GM23338 (cell line): Measurements from ENCODE around the gene ZDHHC17. TPM values are rescaled to one million over a fixed set of nuclear protein-coding genes. Genes with fewer than 3 reads are reported as not detected.

Experiments
- ATAC-seq: fragments of 200-7000 bp; cut with Tn5 transposase; 3 replicates; pipeline ENCODE4 v1.9.1; 2020
- DNase-seq: peaks from one replicate; pipeline ENCODE4 v3.0.0-alpha.2; 2015; ENCODE audit warnings: low spot score
- H2AFZ ChIP-seq: fragments of 200-600 bp; sonication (generic); 2 replicates; pipeline ENCODE4 v1.8.0; 2016; ENCODE audit warnings: antibody characterized with exemption, mild to moderate bottlenecking, moderate library complexity
- H3F3A ChIP-seq: fragments of 200-600 bp; sonication (generic); replicated peaks from 2 replicates; pipeline ENCODE4 v1.8.0; 2017; ENCODE audit warnings: antibody characterized with exemption, mixed run types, low read depth
- H3K27ac ChIP-seq: fragments of 200-600 bp; sonication (generic); 2 replicates; pipeline ENCODE4 v1.6.1; 2016; ENCODE audit warnings: low read depth
- H3K27me3 ChIP-seq: fragments of 200-600 bp; sonication (generic); 2 replicates; pipeline ENCODE4 v1.8.0; 2016; ENCODE audit warnings: mild to moderate bottlenecking, mixed run types, moderate library complexity; ENCODE audit not compliant: insufficient read depth
- H3K36me3 ChIP-seq: fragments of 200-600 bp; sonication (generic); 2 replicates; pipeline ENCODE4 v1.8.0; 2016; ENCODE audit warnings: mild to moderate bottlenecking; ENCODE audit not compliant: insufficient read depth
- H3K4me1 ChIP-seq: fragments of 200-600 bp; sonication (generic); 2 replicates; pipeline ENCODE4 v1.8.0; 2016; ENCODE audit warnings: mild to moderate bottlenecking, moderate library complexity; ENCODE audit not compliant: insufficient read depth
- H3K4me2 ChIP-seq: fragments of 200-600 bp; sonication (generic); 2 replicates; pipeline ENCODE4 v1.7.1; 2017; ENCODE audit warnings: mixed run types
- H3K4me3 ChIP-seq: fragments of 200-600 bp; sonication (generic); 2 replicates; pipeline ENCODE4 v1.6.1; 2016; ENCODE audit warnings: mixed run types
- H3K79me2 ChIP-seq: fragments of 200-600 bp; sonication (generic); replicated peaks from 2 replicates; pipeline ENCODE4 v1.8.0; 2017; ENCODE audit warnings: mild to moderate bottlenecking; ENCODE audit not compliant: insufficient read depth
- H3K9me2 ChIP-seq: fragments of 200-600 bp; sonication (generic); 2 replicates; pipeline ENCODE4 v1.8.0; 2017; ENCODE audit not compliant: insufficient read depth
- H4K20me1 ChIP-seq: fragments of 200-600 bp; sonication (generic); replicated peaks from 2 replicates; pipeline ENCODE4 v1.8.0; 2017; ENCODE audit warnings: mild to moderate bottlenecking; ENCODE audit not compliant: insufficient read depth
- H3K27ac Mint-ChIP-seq: 2 replicates; pipeline ENCODE4 v1.8.0; 2020; ENCODE audit warnings: inconsistent platforms, mild to moderate bottlenecking, moderate library complexity, mixed read lengths
- H3K27me3 Mint-ChIP-seq: 3 replicates; pipeline ENCODE4 v1.8.0; 2022; ENCODE audit warnings: low read depth, mild to moderate bottlenecking, moderate library complexity, mixed read lengths, inconsistent platforms; ENCODE audit not compliant: insufficient read depth, poor library complexity
- H3K36me3 Mint-ChIP-seq: 3 replicates; pipeline ENCODE4 v1.8.0; 2021; ENCODE audit warnings: low read depth, mild to moderate bottlenecking, inconsistent platforms, moderate library complexity, mixed read lengths
- H3K4me1 Mint-ChIP-seq: 3 replicates; pipeline ENCODE4 v1.8.0; 2020; ENCODE audit warnings: mild to moderate bottlenecking, inconsistent platforms, mixed read lengths
- H3K4me3 Mint-ChIP-seq: 3 replicates; pipeline ENCODE4 v1.8.0; 2021; ENCODE audit warnings: moderate library complexity, mild to moderate bottlenecking, inconsistent platforms, mixed read lengths
- H3K9me3 Mint-ChIP-seq: 3 replicates; pipeline ENCODE4 v1.8.0; 2020; ENCODE audit warnings: moderate library complexity, mild to moderate bottlenecking, inconsistent platforms, mixed read lengths
- CREB1 ChIP-seq: fragments of 250-450 bp; sonication (Bioruptor Pico); IDR thresholded peaks from 2 replicates; pipeline ENCODE4 v1.5.0; 2020; ENCODE audit warnings: low read depth, mild to moderate bottlenecking, moderate library complexity
- CTCF ChIP-seq, 2 experiments: fragments of 200-600 bp in 1 of 2; sonication (generic) in 1 of 2; conservative IDR thresholded peaks; 2 replicates each; pipeline versions ENCODE4 v1.5.1 to v1.6.1; 2016 to 2017; ENCODE audit warnings: antibody characterized with exemption in 2 of 2, low read depth in 2 of 2, mild to moderate bottlenecking in 2 of 2, moderate library complexity in 1 of 2
- EZH2phosphoT487 ChIP-seq: fragments of 200-600 bp; sonication (generic); IDR thresholded peaks from one replicate; pipeline ENCODE4 v1.8.1; 2018; ENCODE audit warnings: antibody characterized with exemption; ENCODE audit not compliant: unreplicated experiment
- NANOG ChIP-seq: IDR thresholded peaks from 2 replicates; pipeline ENCODE4 v1.6.1; 2016; ENCODE audit warnings: antibody characterized with exemption, borderline replicate concordance
- ZNF114 ChIP-seq: fragments of 250-450 bp; sonication (Bioruptor Pico); IDR thresholded peaks from 2 replicates; pipeline ENCODE4 v1.5.0; 2020; ENCODE audit warnings: mild to moderate bottlenecking, moderate library complexity
- ZNF462 ChIP-seq: fragments of 250-450 bp; sonication (Bioruptor Pico); IDR thresholded peaks from 2 replicates; pipeline ENCODE4 v1.5.0; 2020; ENCODE audit warnings: mild to moderate bottlenecking, moderate library complexity
- polyA plus RNA-seq: library from polyadenylated mRNA; unstranded; fragments of >200 nt; fragmentation: Nextera tagmentation; extraction: Ambion mirVana; gene quantifications from 2 replicates; pipeline ENCODE4 v1.2.1, GENCODE V29; 2016
- total RNA-seq: library from RNA; depleted of rRNA; stranded (reverse); fragments of >200 nt; shearing (Covaris generic); gene quantifications from 2 replicates; pipeline ENCODE4 v1.2.3, GENCODE V29; 2014

Gene ZDHHC17
- total and polyA plus RNA-seq, 2 experiments from 2014 or later: 15.7 to 43.5 TPM

GRCh38 chr12:76745343-76745742 lies 18.6 kb upstream of the ZDHHC17 start (continued):
- TF ChIP-seq NANOG (no peak), ZNF462 (no peak), CTCF (conservative IDR thresholded peaks at IDR 0.05; ENCODE audit: low read depth in 2 of 2) (no peak)

- Mint-ChIP-seq H3K36me3 (no peaks in the 10 kb centered on the region), H3K9me3 (no peaks in the 10 kb centered on the region; the same call in 2 of the 3 replicates), H3K27me3 (peaks cover 2% of the 10 kb centered on the region), H3K27ac (no peak overlapping the region), H3K4me3 (no peak overlapping the region), H3K4me1 (no peaks in the 10 kb centered on the region)
- H3K36me3 ChIP-seq: no peaks in the 10 kb centered on the region
- DNase-seq (no peak), ATAC-seq (no peak)
- no peaks in the 10 kb centered on the region for H3K27me3 ChIP-seq
- no peak overlapping the region for H3K27ac ChIP-seq
- H4K20me1 ChIP-seq: no peaks in the 10 kb centered on the region
- H3K4me1 ChIP-seq: no peaks in the 10 kb centered on the region
- no peak overlapping the region for H2AFZ ChIP-seq
- H3K4me2 ChIP-seq: no peak overlapping the region
- peaks cover 8% of the 10 kb centered on the region for H3K9me2 ChIP-seq
- no peak overlapping the region for H3K4me3 ChIP-seq
- H3K79me2 ChIP-seq: no peaks in the 10 kb centered on the region
- no peaks in the 10 kb centered on the region for H3F3A ChIP-seq
- no peak for TF ChIP-seq CREB1 (CRISPR knock-in tag)
- no peak for TF ChIP-seq CTCF (conservative IDR thresholded peaks at IDR 0.05; ENCODE audit: low read depth in 2 of 2)
- no peak for TF ChIP-seq EZH2phosphoT487
- no peak for TF ChIP-seq ZNF114 (CRISPR knock-in tag)
- TF ChIP-seq NANOG: no peak
Measured at GRCh38 chr12:76746516-76746915, 17.4 kb upstream of the ZDHHC17 start.
